ENCODE results near the gene USP35. TPM values are rescaled to one million over a fixed set of nuclear protein-coding genes. Genes with fewer than 3 reads are reported as not detected.
A peak's percentile ranks its signal among the peaks of the same experiment; 100 is the strongest.
"Not testable (repeated sequence)": the region's sequence is repeated elsewhere in the genome, so short reads cannot be mapped to it uniquely, and the experiment has no call there.

The USP35 gene
- total RNA-seq, 2 donors from 2014 or later, result 8.0 to 8.6 TPM

DNA sequence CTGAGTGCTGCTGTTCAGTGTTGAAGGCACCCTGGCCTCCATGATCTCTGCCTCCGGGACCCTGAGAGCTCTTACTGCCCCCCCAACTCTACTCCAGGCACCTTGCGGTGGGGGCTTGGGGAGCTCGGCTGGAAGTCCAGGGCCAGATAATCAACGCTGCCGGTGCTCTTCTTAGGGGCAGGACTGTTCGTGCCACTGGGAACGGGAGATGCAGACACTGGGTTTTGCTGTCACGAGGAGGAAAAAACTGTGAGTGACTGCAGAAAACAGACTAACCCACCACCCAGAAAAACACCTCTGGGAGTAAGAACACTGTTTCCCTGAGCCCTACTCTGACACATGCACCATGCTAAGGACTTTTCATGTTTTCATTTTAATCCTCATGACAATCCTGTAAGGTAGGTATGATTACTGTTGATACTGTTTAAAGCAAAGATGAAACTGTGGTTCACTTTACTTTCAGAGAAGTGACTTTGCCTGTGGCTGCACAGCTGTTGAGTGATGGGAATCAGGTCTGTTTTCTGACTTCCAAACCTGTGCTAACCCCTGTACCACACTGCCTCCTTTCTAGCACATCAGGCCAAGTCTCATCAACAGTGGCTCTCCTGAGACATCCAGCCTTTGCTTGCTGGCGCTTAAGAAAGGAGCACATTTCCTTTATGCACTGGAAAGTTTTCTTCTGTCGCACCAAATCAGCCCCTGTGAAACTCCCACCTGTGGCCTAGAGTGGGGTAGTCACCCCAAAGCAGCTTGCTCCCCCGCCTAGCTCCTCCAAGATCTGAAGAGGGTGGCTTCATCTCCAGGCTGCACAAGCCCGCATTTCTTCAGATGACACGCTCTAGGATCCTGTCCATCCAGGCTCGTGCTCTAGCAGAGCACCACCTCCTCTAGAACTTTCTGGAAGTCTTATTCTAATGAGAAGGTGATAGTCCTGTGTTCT, 31.8 kb downstream of the USP35 start:
- no peaks in the 10 kb centered on the region for H3K9me3 ChIP-seq
- H3K27ac ChIP-seq, result no peak overlapping the region
- no peak overlapping the region for H3K4me3 ChIP-seq
- peaks cover 76% of the 10 kb centered on the region for H3K36me3 ChIP-seq
- no peaks in the 10 kb centered on the region for H3K4me1 ChIP-seq
- no peaks in the 10 kb centered on the region for H3K27me3 ChIP-seq
- peak; percentile 54 for DNase-seq (ENCODE audit: low spot score)
- TF ChIP-seq, protein P1, sequence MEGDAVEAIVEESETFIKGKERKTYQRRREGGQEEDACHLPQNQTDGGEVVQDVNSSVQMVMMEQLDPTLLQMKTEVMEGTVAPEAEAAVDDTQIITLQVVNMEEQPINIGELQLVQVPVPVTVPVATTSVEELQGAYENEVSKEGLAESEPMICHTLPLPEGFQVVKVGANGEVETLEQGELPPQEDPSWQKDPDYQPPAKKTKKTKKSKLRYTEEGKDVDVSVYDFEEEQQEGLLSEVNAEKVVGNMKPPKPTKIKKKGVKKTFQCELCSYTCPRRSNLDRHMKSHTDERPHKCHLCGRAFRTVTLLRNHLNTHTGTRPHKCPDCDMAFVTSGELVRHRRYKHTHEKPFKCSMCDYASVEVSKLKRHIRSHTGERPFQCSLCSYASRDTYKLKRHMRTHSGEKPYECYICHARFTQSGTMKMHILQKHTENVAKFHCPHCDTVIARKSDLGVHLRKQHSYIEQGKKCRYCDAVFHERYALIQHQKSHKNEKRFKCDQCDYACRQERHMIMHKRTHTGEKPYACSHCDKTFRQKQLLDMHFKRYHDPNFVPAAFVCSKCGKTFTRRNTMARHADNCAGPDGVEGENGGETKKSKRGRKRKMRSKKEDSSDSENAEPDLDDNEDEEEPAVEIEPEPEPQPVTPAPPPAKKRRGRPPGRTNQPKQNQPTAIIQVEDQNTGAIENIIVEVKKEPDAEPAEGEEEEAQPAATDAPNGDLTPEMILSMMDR (IDR thresholded peaks at IDR 0.05), result no peak

DNA sequence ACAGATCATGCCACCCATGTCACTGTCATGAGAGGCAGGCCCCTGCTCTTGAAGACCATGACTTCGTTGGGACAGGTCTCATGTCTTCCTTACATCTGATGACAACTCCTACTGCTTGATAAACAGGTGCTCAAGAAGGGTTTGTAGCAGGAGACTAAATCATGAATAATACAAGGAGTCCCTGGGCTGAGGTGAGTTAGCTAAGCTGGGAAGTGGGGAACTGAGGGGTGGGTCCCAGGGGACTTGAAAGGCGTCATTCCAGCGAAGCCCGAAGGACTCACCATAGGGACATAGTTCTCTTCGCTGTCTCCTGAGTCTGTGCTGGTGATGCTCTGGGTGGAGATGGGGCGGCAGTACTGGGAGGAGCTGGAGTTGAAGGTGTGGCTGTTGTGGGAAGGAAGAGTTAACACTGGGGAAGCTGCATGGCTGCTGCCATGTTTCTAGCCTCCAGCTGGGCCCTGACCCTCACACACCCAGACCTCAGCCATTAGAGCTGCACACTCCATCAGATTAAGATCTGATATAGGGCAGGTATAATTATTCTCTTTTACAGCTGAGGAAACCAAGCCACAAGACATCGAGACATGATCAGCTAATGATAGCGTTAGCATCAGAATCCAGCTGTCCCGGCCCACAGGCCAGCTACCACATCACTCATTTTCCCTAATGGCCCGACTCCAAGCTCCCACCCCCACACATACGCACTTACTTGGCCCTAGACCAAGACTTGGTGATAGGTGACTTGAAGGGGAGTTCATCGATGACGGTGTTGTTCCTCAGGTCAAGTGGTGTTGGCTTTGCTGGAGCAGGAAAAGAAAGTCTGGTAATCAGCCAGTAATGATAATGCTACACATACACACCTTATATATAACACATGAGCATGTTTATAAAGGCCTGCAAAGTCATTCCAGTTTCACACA, 32.9 kb downstream of the USP35 start:
- Histone ChIP-seq H3K27ac (no peak overlapping the region), H3K36me3 (peaks cover 87% of the 10 kb centered on the region), H3K4me3 (no peak overlapping the region), H3K4me1 (no peaks in the 10 kb centered on the region), H3K9me3 (no peaks in the 10 kb centered on the region), H3K27me3 (no peaks in the 10 kb centered on the region)
- TF ChIP-seq, protein P1 (IDR thresholded peaks at IDR 0.05), result no peak
- peak; percentile 58 for DNase-seq (ENCODE audit: low spot score)

DNA sequence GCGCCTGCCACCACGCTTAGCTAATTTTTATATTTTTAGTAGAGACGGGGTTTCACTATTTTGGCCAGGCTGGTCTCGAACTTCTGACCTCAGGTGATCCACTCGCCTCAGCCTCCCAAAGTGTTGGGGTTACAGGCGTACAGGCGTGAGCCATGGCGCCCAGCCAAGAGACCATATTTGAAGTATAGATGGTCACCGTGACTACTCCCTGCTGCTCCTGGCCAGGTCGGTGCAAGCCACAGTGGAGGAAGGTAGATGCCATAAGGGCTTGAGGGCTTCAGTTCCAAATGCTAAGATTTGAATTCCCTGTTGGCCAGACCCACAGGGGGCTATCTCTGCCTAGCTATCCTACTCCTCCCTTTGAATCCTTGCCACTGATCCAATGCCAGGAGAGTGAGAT, 34.0 kb downstream of the USP35 start:
- peaks cover 81% of the 10 kb centered on the region for H3K36me3 ChIP-seq
- not testable (repeated sequence) for H3K27me3 ChIP-seq, H3K4me1 ChIP-seq, H3K27ac ChIP-seq, H3K9me3 ChIP-seq, H3K4me3 ChIP-seq
- DNase-seq (ENCODE audit: low spot score), result peak; percentile 53

DNA sequence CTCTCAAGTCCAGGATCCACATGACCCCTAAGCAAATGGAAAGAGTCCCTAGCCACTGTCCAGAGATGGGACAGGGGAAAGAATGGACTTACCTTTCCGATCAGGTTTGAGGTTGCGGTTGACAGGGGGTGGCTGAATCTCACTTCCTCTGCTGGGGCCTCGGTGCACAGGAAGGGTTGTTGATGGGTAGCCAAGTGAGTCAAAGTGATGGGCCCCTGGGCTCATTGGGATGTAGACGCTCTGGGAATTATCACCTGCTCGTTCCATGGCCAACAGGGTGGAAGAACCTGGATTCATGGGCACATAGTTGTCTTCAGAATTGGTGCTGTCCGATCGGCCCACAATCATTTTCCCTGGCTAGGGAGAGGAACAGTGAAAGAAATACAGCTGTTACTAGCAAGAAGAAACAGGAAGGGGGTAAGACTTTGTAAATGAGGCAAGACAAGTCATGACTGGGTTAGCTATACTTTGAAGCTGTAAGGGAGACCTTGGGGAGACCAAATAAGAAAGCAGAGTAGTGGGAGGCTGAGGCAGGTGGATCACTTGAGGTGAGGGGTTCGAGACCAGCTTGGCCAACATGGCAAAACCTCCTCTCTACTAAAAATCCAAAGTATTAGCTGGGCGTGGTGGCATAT, 34.7 kb downstream of the USP35 start:
- Histone ChIP-seq H3K4me3 (no peak overlapping the region), H3K9me3 (no peaks in the 10 kb centered on the region), H3K4me1 (no peaks in the 10 kb centered on the region), H3K36me3 (peaks cover 74% of the 10 kb centered on the region), H3K27me3 (no peaks in the 10 kb centered on the region), H3K27ac (no peak overlapping the region)
- TF ChIP-seq, protein P1 (IDR thresholded peaks at IDR 0.05), result no peak
- DNase-seq (ENCODE audit: low spot score), result peak; percentile 48

DNA sequence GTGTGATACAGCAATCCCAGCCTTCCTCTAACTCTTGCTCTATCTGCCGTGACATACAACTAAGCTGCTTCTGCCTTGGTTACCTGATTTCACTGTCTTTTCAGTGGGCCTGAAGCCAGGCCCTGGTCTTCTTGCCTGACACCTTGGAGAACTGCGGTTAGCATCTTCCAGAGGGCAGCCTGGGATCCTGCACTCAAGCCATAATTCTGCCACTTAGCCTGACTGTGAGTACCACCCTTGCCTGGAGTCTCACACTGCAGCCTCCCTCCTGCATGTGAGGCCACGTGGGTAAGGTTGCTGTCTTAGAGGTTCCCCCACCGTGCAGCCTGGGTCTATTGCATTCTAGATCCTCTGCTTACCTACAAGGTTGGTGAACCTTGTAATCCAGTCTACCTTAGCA, 35.8 kb downstream of the USP35 start:
- Histone ChIP-seq H3K27me3 (no peaks in the 10 kb centered on the region), H3K27ac (no peak overlapping the region), H3K36me3 (peaks cover 63% of the 10 kb centered on the region), H3K9me3 (no peaks in the 10 kb centered on the region), H3K4me1 (no peaks in the 10 kb centered on the region), H3K4me3 (no peak overlapping the region)
- no peak for DNase-seq (ENCODE audit: low spot score)
- TF ChIP-seq, protein P1 (IDR thresholded peaks at IDR 0.05), result no peak
